Retinal pigment epithelial cell (primary cell): Measurements from ENCODE around the gene PRPF19.

Experiments
- DNase-seq: peaks from one replicate; pipeline ENCODE4 v3.0.0-alpha.2; 2010; ENCODE audit warnings: low read depth
- H3K4me3 ChIP-seq: 2 replicates; pipeline ENCODE4 v1.5.1; 2011; ENCODE audit warnings: mild to moderate bottlenecking, low read length, control low read depth, moderate library complexity
- CTCF ChIP-seq: conservative IDR thresholded peaks from 2 replicates; pipeline ENCODE4 v1.5.1; 2011; ENCODE audit warnings: low read depth, low read length, control low read depth, inconsistent platforms

PRPF19 gene

GRCh38 chr11:60927061-60927592 is 20.7 kb upstream of the PRPF19 start:
- H3K4me3 ChIP-seq: no peak overlapping the region
- no peak for TF ChIP-seq CTCF
- no peak for DNase-seq

- no peak for TF ChIP-seq CTCF
- H3K4me3 ChIP-seq: peak overlapping the region; percentile 87
- no peak for DNase-seq
Measured at GRCh38 chr11:60926500-60926899, 20.1 kb upstream of the PRPF19 start.

- TF ChIP-seq CTCF: no peak
- H3K4me3 ChIP-seq: peak overlapping the region; percentile 87
- no peak for DNase-seq
Measured at GRCh38 chr11:60925868-60926267, 19.5 kb upstream of the PRPF19 start.

GRCh38 chr11:60924906-60925853 is 18.8 kb upstream of the PRPF19 start:
- no peak for TF ChIP-seq CTCF
- no peak for DNase-seq
- H3K4me3 ChIP-seq: peak overlapping the region; percentile 87

- no peak for DNase-seq
- TF ChIP-seq CTCF: no peak
Measured at GRCh38 chr11:60924110-60924905, 17.9 kb upstream of the PRPF19 start, which contains the start of gene TMEM132A. Gene TMEM132A (plus strand): TSS chr11:60924460. CDS start chr11:60924634, 174 bp downstream.

GRCh38 chr11:60923800-60924109 is 17.4 kb upstream of the PRPF19 start:
- DNase-seq: no peak
- no peak for TF ChIP-seq CTCF
- peak overlapping the region; percentile 87 for H3K4me3 ChIP-seq

More at GRCh38 chr11:60924110-60924905, 17.9 kb upstream of the PRPF19 start, which contains the start of gene TMEM132A:
- peak within 1 kb of the TSS; percentile 87 for H3K4me3 ChIP-seq
